Central memory CD4-positive, alpha-beta T cell (primary cell): ENCODE results near the gene WWOX.

Source experiments
- DNase-seq: peaks from one replicate; pipeline ENCODE4 v3.0.0; 2022

WWOX gene

GRCh38 chr16:78278056-78278450 lies 178.6 kb downstream of the WWOX start:
- DNase-seq = no peak

- DNase-seq = no peak
Measured at GRCh38 chr16:78281115-78281514, 181.7 kb downstream of the WWOX start.

- DNase-seq = no peak
Measured at GRCh38 chr16:78283548-78284251, 184.2 kb downstream of the WWOX start.

- DNase-seq = no peak
Measured at GRCh38 chr16:78284326-78284725, 184.9 kb downstream of the WWOX start.

GRCh38 chr16:78284957-78285434 lies 185.5 kb downstream of the WWOX start:
- no peak for DNase-seq

GRCh38 chr16:78285437-78285922 lies 186.0 kb downstream of the WWOX start:
- no peak for DNase-seq

- DNase-seq = no peak
Measured at GRCh38 chr16:78286065-78286464, 186.6 kb downstream of the WWOX start.

GRCh38 chr16:78288888-78289287 lies 189.4 kb downstream of the WWOX start:
- no peak for DNase-seq

GRCh38 chr16:78289373-78289772 lies 189.9 kb downstream of the WWOX start:
- no peak for DNase-seq

- DNase-seq = no peak
Measured at GRCh38 chr16:78289844-78290277, 190.4 kb downstream of the WWOX start.

- DNase-seq = no peak
Measured at GRCh38 chr16:78290395-78290794, 190.9 kb downstream of the WWOX start.

- DNase-seq = no peak
Measured at GRCh38 chr16:78290872-78291591, 191.6 kb downstream of the WWOX start.

GRCh38 chr16:78291604-78292003 lies 192.2 kb downstream of the WWOX start:
- no peak for DNase-seq

GRCh38 chr16:78292086-78292843 lies 192.8 kb downstream of the WWOX start:
- no peak for DNase-seq

GRCh38 chr16:78292844-78293380 lies 193.5 kb downstream of the WWOX start:
- DNase-seq = no peak

GRCh38 chr16:78294538-78295225 lies 195.2 kb downstream of the WWOX start:
- no peak for DNase-seq

GRCh38 chr16:78297066-78297666 lies 197.7 kb downstream of the WWOX start:
- DNase-seq = no peak

GRCh38 chr16:78298986-78299385 lies 199.5 kb downstream of the WWOX start:
- DNase-seq = no peak

- no peak for DNase-seq
Measured at GRCh38 chr16:78300469-78300868, 201.0 kb downstream of the WWOX start.

- no peak for DNase-seq
Measured at GRCh38 chr16:78303946-78304345, 204.5 kb downstream of the WWOX start.

- no peak for DNase-seq
Measured at GRCh38 chr16:78306361-78306760, 206.9 kb downstream of the WWOX start.
